H9 (cell line): ENCODE results near the gene SIT1. TPM values are rescaled to one million over a fixed set of nuclear protein-coding genes. Genes with fewer than 3 reads are reported as not detected.

Source experiments
- DNase-seq: peaks from one replicate; pipeline ENCODE4 v3.0.0-alpha.2; 2017
- H2AFZ ChIP-seq: one replicate; pipeline ENCODE4 v1.6.1; 2013; ENCODE audit warnings: mild to moderate bottlenecking, low read length, control low read depth, moderate library complexity
- H2AK5ac ChIP-seq: 2 replicates; pipeline ENCODE4 v1.6.1; 2013; ENCODE audit warnings: low read length, control low read depth, mixed read lengths; ENCODE audit not compliant: insufficient read length
- H2BK120ac ChIP-seq: one replicate; pipeline ENCODE4 v1.6.1; 2013; ENCODE audit warnings: low read depth, mild to moderate bottlenecking, low read length, control low read depth, inconsistent platforms; ENCODE audit not compliant: poor library complexity, severe bottlenecking
- H2BK12ac ChIP-seq: 2 replicates; pipeline ENCODE4 v1.6.1; 2013; ENCODE audit warnings: low read length, control low read depth, mixed read lengths, low read depth; ENCODE audit not compliant: insufficient read length
- H2BK15ac ChIP-seq: 2 replicates; pipeline ENCODE4 v1.6.1; 2013; ENCODE audit warnings: low read depth, low read length, control low read depth
- H2BK20ac ChIP-seq: one replicate; pipeline ENCODE4 v1.6.1; 2013; ENCODE audit warnings: low read depth, mild to moderate bottlenecking, low read length, control low read depth, inconsistent platforms; ENCODE audit not compliant: poor library complexity, severe bottlenecking
- H2BK5ac ChIP-seq: 2 replicates; pipeline ENCODE4 v1.6.1; 2013; ENCODE audit warnings: low read length, control low read depth, mixed read lengths; ENCODE audit not compliant: insufficient read length
- H3K14ac ChIP-seq: 2 replicates; pipeline ENCODE4 v1.6.1; 2013; ENCODE audit warnings: low read length, control low read depth; ENCODE audit not compliant: insufficient read depth
- H3K18ac ChIP-seq: 2 replicates; pipeline ENCODE4 v1.6.1; 2013; ENCODE audit warnings: low read depth, mild to moderate bottlenecking, mixed read lengths, low read length, control low read depth; ENCODE audit not compliant: insufficient read length
- H3K23ac ChIP-seq: 2 replicates; pipeline ENCODE4 v1.6.1; 2013; ENCODE audit warnings: low read length, control low read depth, mixed read lengths, low read depth; ENCODE audit not compliant: insufficient read length
- H3K23me2 ChIP-seq: 2 replicates; pipeline ENCODE4 v1.6.1; 2013; ENCODE audit warnings: low read depth, mild to moderate bottlenecking, mixed read lengths, low read length, control low read depth; ENCODE audit not compliant: insufficient read length, poor library complexity, severe bottlenecking
- H3K27ac ChIP-seq: 2 replicates; pipeline ENCODE4 v1.5.1; 2013; ENCODE audit warnings: low read length, control low read depth, mixed read lengths, low read depth; ENCODE audit not compliant: insufficient read length
- H3K27me3 ChIP-seq: 2 replicates; pipeline ENCODE4 v1.6.1; 2013; ENCODE audit warnings: low read length, control low read depth, inconsistent platforms; ENCODE audit not compliant: insufficient read depth
- H3K4ac ChIP-seq: 2 replicates; pipeline ENCODE4 v1.6.1; 2013; ENCODE audit warnings: low read depth, mild to moderate bottlenecking, control low read depth, inconsistent platforms, low read length, moderate library complexity
- H3K4me1 ChIP-seq: 2 replicates; pipeline ENCODE4 v1.6.1; 2013; ENCODE audit warnings: low read length, control low read depth, inconsistent platforms; ENCODE audit not compliant: insufficient read depth
- H3K4me2 ChIP-seq: 2 replicates; pipeline ENCODE4 v1.6.1; 2013; ENCODE audit warnings: low read length, control low read depth, mixed read lengths; ENCODE audit not compliant: insufficient read length, insufficient read depth
- H3K56ac ChIP-seq: 2 replicates; pipeline ENCODE4 v1.6.1; 2013; ENCODE audit warnings: low read depth, mild to moderate bottlenecking, mixed read lengths, low read length, control low read depth; ENCODE audit not compliant: insufficient read length
- H3K79me1 ChIP-seq: 2 replicates; pipeline ENCODE4 v1.6.1; 2013; ENCODE audit warnings: low read depth, mild to moderate bottlenecking, moderate library complexity, low read length, control low read depth, inconsistent platforms; ENCODE audit not compliant: insufficient read depth, poor library complexity, severe bottlenecking
- H3K79me2 ChIP-seq: 2 replicates; pipeline ENCODE4 v1.6.1; 2013; ENCODE audit warnings: low read length, control low read depth, inconsistent platforms; ENCODE audit not compliant: insufficient read depth
- H3K9ac ChIP-seq: 2 replicates; pipeline ENCODE4 v1.6.1; 2013; ENCODE audit warnings: low read length, control low read depth, mixed read lengths; ENCODE audit not compliant: insufficient read length; ENCODE audit errors: extremely low read depth
- H3K9me3 ChIP-seq: one replicate; pipeline ENCODE4 v1.6.1; 2013; ENCODE audit warnings: low read depth, low read length, inconsistent platforms; ENCODE audit not compliant: control insufficient read depth
- H3T11ph ChIP-seq: one replicate; pipeline ENCODE4 v1.6.1; 2013; ENCODE audit warnings: mild to moderate bottlenecking, low read length, control low read depth, inconsistent platforms
- H4K20me1 ChIP-seq: one replicate; pipeline ENCODE4 v1.6.1; 2013; ENCODE audit not compliant: control insufficient read depth, insufficient read length, insufficient read depth
- H4K5ac ChIP-seq: 2 replicates; pipeline ENCODE4 v1.6.1; 2013; ENCODE audit warnings: low read depth, mild to moderate bottlenecking, mixed read lengths, low read length, control low read depth; ENCODE audit not compliant: insufficient read length
- H4K8ac ChIP-seq: replicated peaks from 2 replicates; pipeline ENCODE4 v1.6.1; 2013; ENCODE audit warnings: low read length, control low read depth, mixed read lengths, low read depth; ENCODE audit not compliant: insufficient read length
- H4K91ac ChIP-seq: 2 replicates; pipeline ENCODE4 v1.6.1; 2013; ENCODE audit warnings: low read depth, mild to moderate bottlenecking, moderate library complexity, mixed read lengths, low read length, control low read depth; ENCODE audit not compliant: insufficient read length
- H3K27ac Mint-ChIP-seq, 3 experiments: 2 replicates in 2 of 3; 3 replicates in 1 of 3; pipeline ENCODE4 v1.8.0; 2020 to 2021; ENCODE audit warnings: mixed read lengths in 3 of 3, mild to moderate bottlenecking in 1 of 3, moderate library complexity in 1 of 3
- H3K27me3 Mint-ChIP-seq: 2 replicates; pipeline ENCODE4 v1.8.0; 2021; ENCODE audit warnings: low read depth, mild to moderate bottlenecking, moderate library complexity, mixed read lengths
- H3K36me3 Mint-ChIP-seq, 3 experiments: 2 replicates in 2 of 3; 3 replicates in 1 of 3; pipeline ENCODE4 v1.8.0; 2020 to 2021; ENCODE audit warnings: low read depth in 3 of 3, mixed read lengths in 3 of 3; ENCODE audit not compliant: insufficient read depth in 1 of 3
- H3K4me1 Mint-ChIP-seq, 2 experiments: 2 replicates each; pipeline ENCODE4 v1.8.0; 2020; ENCODE audit warnings: mixed read lengths in 2 of 2
- H3K4me3 Mint-ChIP-seq, 2 experiments: 2 replicates in 1 of 2; 3 replicates in 1 of 2; pipeline ENCODE4 v1.8.0; 2020 to 2021; ENCODE audit warnings: mild to moderate bottlenecking in 2 of 2, mixed read lengths in 2 of 2, moderate library complexity in 1 of 2
- H3K9me3 Mint-ChIP-seq, 2 experiments: 2 replicates in 1 of 2; 3 replicates in 1 of 2; pipeline ENCODE4 v1.8.0; 2020; ENCODE audit warnings: mild to moderate bottlenecking in 2 of 2, mixed read lengths in 2 of 2, moderate library complexity in 1 of 2
- CTCF ChIP-seq: fragments of 200-600 bp; sonication (generic); conservative IDR thresholded peaks from 3 replicates; pipeline ENCODE4 v1.8.0; 2021; ENCODE audit warnings: antibody characterized with exemption, mild to moderate bottlenecking
- WGBS: extraction: QIAGEN DNeasy Blood & Tissue Kit; methylation state at CpG from one replicate; pipeline ENCODE4 v1.1.7; 2013; ENCODE audit warnings: missing lambda C conversion rate, low lambda C conversion rate, mixed read lengths; ENCODE audit not compliant: insufficient read length; ENCODE audit errors: extremely low coverage; 5-methylcytosine and 5-hydroxymethylcytosine counted together
- total RNA-seq: library from RNA; stranded (reverse); gene quantifications from 2 replicates; pipeline ENCODE4 v1.2.1, GENCODE V29; 2021

SIT1 gene
- total RNA-seq, 1 experiment from 2014 or later: 1.6 TPM

- no peaks in the 10 kb centered on the region for H4K20me1 ChIP-seq
- H3T11ph ChIP-seq: no peak overlapping the region
- H3K27me3 Mint-ChIP-seq: peaks cover 11% of the 10 kb centered on the region
- H4K5ac ChIP-seq: no peak overlapping the region
- no peak for TF ChIP-seq CTCF
- no peaks in the 10 kb centered on the region; the same call in 1 of the 2 replicates for H3K4me1 ChIP-seq
- H3K4me3 Mint-ChIP-seq: no peak overlapping the region
- no peak overlapping the region for H2BK120ac ChIP-seq
- no peak overlapping the region for H2BK5ac ChIP-seq
- H2AK5ac ChIP-seq: no peak overlapping the region
- no peaks in the 10 kb centered on the region for H3K79me2 ChIP-seq
- no peaks in the 10 kb centered on the region for H3K9me3 Mint-ChIP-seq
- H3K27ac Mint-ChIP-seq: no peak overlapping the region
- no peak overlapping the region for H3K23ac ChIP-seq
- H2BK12ac ChIP-seq: no peak overlapping the region
- WGBS: no CpG with 5 or more reads among the region's 3 CpGs
- no peaks in the 10 kb centered on the region for H3K79me1 ChIP-seq
- peaks cover 2 to 7% (median 2%) of the 10 kb centered on the region in 3 experiments; a peak in 5 of 7 replicates for H3K36me3 Mint-ChIP-seq
- H3K4me1 Mint-ChIP-seq: peaks cover 16 to 26% of the 10 kb centered on the region in 2 experiments
- no peaks in the 10 kb centered on the region for H3K27me3 ChIP-seq
- H3K9me3 ChIP-seq: no peaks in the 10 kb centered on the region
- peaks cover 8% of the 10 kb centered on the region for H3K23me2 ChIP-seq
- H2BK15ac ChIP-seq: no peak overlapping the region
- H3K27ac ChIP-seq: no peak overlapping the region
- H3K4ac ChIP-seq: no peak overlapping the region
- DNase-seq: no peak
- H4K8ac ChIP-seq: no peak overlapping the region
- no peak overlapping the region for H3K4me2 ChIP-seq
- no peak overlapping the region for H3K56ac ChIP-seq
- H3K14ac ChIP-seq: no peak overlapping the region
- no peak overlapping the region for H4K91ac ChIP-seq
- H3K18ac ChIP-seq: no peak overlapping the region
- H2AFZ ChIP-seq: no peak overlapping the region
- no peak overlapping the region for H3K9ac ChIP-seq
- H2BK20ac ChIP-seq: no peak overlapping the region
Observed at GRCh38 chr9:35667939-35668338, 17.2 kb upstream of the SIT1 start.
